ENCODE results near the gene MAGI2.

The MAGI2 gene

GRCh38 chr7:79403451-79403850 lies 50.0 kb downstream of the MAGI2 start:
- Histone ChIP-seq H3K9me3 (ENCODE audit: severe bottlenecking) (no peaks in the 10 kb centered on the region), H3K27me3 (ENCODE audit: insufficient read depth, poor library complexity, severe bottlenecking) (no peaks in the 10 kb centered on the region), H3K27ac (ENCODE audit: poor library complexity, severe bottlenecking) (no peak overlapping the region), H3K4me3 (ENCODE audit: severe bottlenecking) (no peak overlapping the region), H3K4me1 (ENCODE audit: insufficient read depth, poor library complexity, severe bottlenecking) (no peaks in the 10 kb centered on the region), H3K36me3 (ENCODE audit: low read depth) (no peaks in the 10 kb centered on the region)
- DNase-seq (ENCODE audit: low spot score) (no peak), ATAC-seq (ENCODE audit: low read depth) (no peak)
- no peak for TF ChIP-seq CTCF (IDR thresholded peaks at IDR 0.05; ENCODE audit: poor library complexity, severe bottlenecking)

GRCh38 chr7:79401254-79401653 lies 52.2 kb downstream of the MAGI2 start:
- no peak overlapping the region for H3K27ac ChIP-seq (ENCODE audit: poor library complexity, severe bottlenecking)
- H3K4me1 ChIP-seq (ENCODE audit: insufficient read depth, poor library complexity, severe bottlenecking): no peaks in the 10 kb centered on the region
- ATAC-seq (ENCODE audit: low read depth) (no peak), DNase-seq (ENCODE audit: low spot score) (no peak)
- no peaks in the 10 kb centered on the region for H3K9me3 ChIP-seq (ENCODE audit: severe bottlenecking)
- no peak overlapping the region for H3K4me3 ChIP-seq (ENCODE audit: severe bottlenecking)
- H3K27me3 ChIP-seq (ENCODE audit: insufficient read depth, poor library complexity, severe bottlenecking): no peaks in the 10 kb centered on the region
- no peaks in the 10 kb centered on the region for H3K36me3 ChIP-seq (ENCODE audit: low read depth)
- TF ChIP-seq CTCF (IDR thresholded peaks at IDR 0.05; ENCODE audit: poor library complexity, severe bottlenecking): no peak

GRCh38 chr7:79400222-79400621 lies 53.2 kb downstream of the MAGI2 start:
- no peak for TF ChIP-seq CTCF (IDR thresholded peaks at IDR 0.05; ENCODE audit: poor library complexity, severe bottlenecking)
- Histone ChIP-seq H3K9me3 (ENCODE audit: severe bottlenecking) (no peaks in the 10 kb centered on the region), H3K27ac (ENCODE audit: poor library complexity, severe bottlenecking) (no peak overlapping the region), H3K4me3 (ENCODE audit: severe bottlenecking) (no peak overlapping the region), H3K4me1 (ENCODE audit: insufficient read depth, poor library complexity, severe bottlenecking) (no peaks in the 10 kb centered on the region), H3K36me3 (ENCODE audit: low read depth) (no peaks in the 10 kb centered on the region), H3K27me3 (ENCODE audit: insufficient read depth, poor library complexity, severe bottlenecking) (no peaks in the 10 kb centered on the region)
- ATAC-seq (ENCODE audit: low read depth) (no peak), DNase-seq (ENCODE audit: low spot score) (no peak)

- H3K27me3 ChIP-seq (ENCODE audit: insufficient read depth, poor library complexity, severe bottlenecking): no peaks in the 10 kb centered on the region
- no peaks in the 10 kb centered on the region for H3K4me1 ChIP-seq (ENCODE audit: insufficient read depth, poor library complexity, severe bottlenecking)
- ATAC-seq (ENCODE audit: low read depth) (no peak), DNase-seq (ENCODE audit: low spot score) (no peak)
- no peak overlapping the region for H3K4me3 ChIP-seq (ENCODE audit: severe bottlenecking)
- no peaks in the 10 kb centered on the region for H3K36me3 ChIP-seq (ENCODE audit: low read depth)
- TF ChIP-seq CTCF (IDR thresholded peaks at IDR 0.05; ENCODE audit: poor library complexity, severe bottlenecking): no peak
- H3K9me3 ChIP-seq (ENCODE audit: severe bottlenecking): no peaks in the 10 kb centered on the region
- H3K27ac ChIP-seq (ENCODE audit: poor library complexity, severe bottlenecking): no peak overlapping the region
These were observed 55.2 kb downstream of the MAGI2 start for GRCh38 chr7:79398138-79398749.

GRCh38 chr7:79386688-79387422 lies 66.6 kb downstream of the MAGI2 start:
- no peak for TF ChIP-seq CTCF (IDR thresholded peaks at IDR 0.05; ENCODE audit: poor library complexity, severe bottlenecking)
- ATAC-seq (ENCODE audit: low read depth) (no peak), DNase-seq (ENCODE audit: low spot score) (no peak)
- Histone ChIP-seq H3K27ac (ENCODE audit: poor library complexity, severe bottlenecking) (no peak overlapping the region), H3K4me1 (ENCODE audit: insufficient read depth, poor library complexity, severe bottlenecking) (peaks cover 11% of the 10 kb centered on the region), H3K4me3 (ENCODE audit: severe bottlenecking) (no peak overlapping the region), H3K27me3 (ENCODE audit: insufficient read depth, poor library complexity, severe bottlenecking) (no peaks in the 10 kb centered on the region), H3K9me3 (ENCODE audit: severe bottlenecking) (no peaks in the 10 kb centered on the region), H3K36me3 (ENCODE audit: low read depth) (no peaks in the 10 kb centered on the region)
